Spleen (tissue), 11 donors: ENCODE data around the gene TMEM209. TPM values are rescaled to one million over a fixed set of nuclear protein-coding genes. Genes with fewer than 3 reads are reported as not detected.

Experiments used
- DNase-seq: peaks from one replicate; pipeline ENCODE4 v3.0.0-alpha.2; 2020
- H3K27ac ChIP-seq, 8 donors: fragments of 200-600 bp; sonication (generic) in 7 of 8; 1 replicate in 4 of 8; 2 replicates in 4 of 8; pipeline versions ENCODE4 v1.5.0 to v1.8.0; 2016 to 2021; ENCODE audit warnings: inconsistent platforms in 4 of 8, mild to moderate bottlenecking in 4 of 8, moderate library complexity in 1 of 8
- H3K27me3 ChIP-seq, 7 donors: fragments of 200-600 bp; sonication (generic) in 6 of 7; replicated peaks in 1 of 7; 1 replicate in 4 of 7; 2 replicates in 3 of 7; pipeline versions ENCODE4 v1.5.0 to v1.8.0; 2016 to 2021; ENCODE audit warnings: inconsistent platforms in 3 of 7, mild to moderate bottlenecking in 1 of 7
- H3K36me3 ChIP-seq, 6 donors: fragments of 200-600 bp; sonication (generic) in 5 of 6; 1 replicate in 4 of 6; 2 replicates in 2 of 6; pipeline versions ENCODE4 v1.5.0 to v1.8.0; 2016 to 2021; ENCODE audit warnings: inconsistent platforms in 2 of 6
- H3K4me1 ChIP-seq, 6 donors: fragments of 200-600 bp; sonication (generic) in 5 of 6; 1 replicate in 3 of 6; 2 replicates in 3 of 6; pipeline versions ENCODE4 v1.5.0 to v1.8.0; 2016 to 2021; ENCODE audit warnings: inconsistent platforms in 3 of 6
- H3K4me3 ChIP-seq, 8 donors: fragments of 200-600 bp; sonication (generic) in 7 of 8; 1 replicate in 4 of 8; 2 replicates in 4 of 8; pipeline versions ENCODE4 v1.5.0 to v1.8.0; 2016 to 2021; ENCODE audit warnings: inconsistent platforms in 4 of 8, mild to moderate bottlenecking in 4 of 8, moderate library complexity in 2 of 8
- H3K9me3 ChIP-seq, 8 donors: fragments of 200-600 bp; sonication (generic) in 7 of 8; 1 replicate in 4 of 8; 2 replicates in 4 of 8; pipeline versions ENCODE4 v1.5.0 to v1.8.0; 2016 to 2021; ENCODE audit warnings: inconsistent platforms in 4 of 8
- POLR2A ChIP-seq, 3 donors: fragments of 450-650 bp; IDR thresholded peaks; one replicate each; pipeline ENCODE4 v1.5.1; 2017; ENCODE audit warnings: antibody characterized with exemption in 3 of 3, mild to moderate bottlenecking in 1 of 3
- POLR2AphosphoS5 ChIP-seq, 3 donors: sonication (generic); formaldehyde crosslinking; IDR thresholded peaks; one replicate each; pipeline ENCODE4 v1.5.1; 2017; ENCODE audit warnings: antibody characterized with exemption in 3 of 3
- WGBS, 5 donors: extraction: QIAGEN DNeasy Blood & Tissue Kit in 3 of 5; methylation state at CpG; one replicate each; pipeline versions ENCODE4 v1.1.5 to v1.1.7; 2013 to 2018; 5-methylcytosine and 5-hydroxymethylcytosine counted together
- intact Hi-C: fragments of 100-400 bp; cut with DNase I; formaldehyde crosslinking; loops from one replicate; pipeline ENCODE4 v1.15.0; 2023; ENCODE audit warnings: low total_unique reads
- polyA plus RNA-seq, 3 donors: library from polyadenylated mRNA; stranded (reverse); fragments of 200-250 nt; gene quantifications; one replicate each; pipeline ENCODE4 v1.2.1, GENCODE V29; 2013
- total RNA-seq, 7 donors: library from RNA; depleted of rRNA in 3 of 7; stranded (reverse); fragments of >200 nt in 3 of 7; fragmentation: NEBNext Ultra II Directional in 4 of 7; extraction: Animal tissue kit (Norgen Biotek cat#: 25700) in 4 of 7; gene quantifications; one replicate each; pipeline versions ENCODE4 v1.1.0 to v1.2.1, GENCODE V29; 2016 to 2021
- TF ChIP-seq, protein P1 (sequence below), 11 experiments: fragments of 200-600 bp in 7 of 11; fragments of 450-650 bp in 4 of 11; sonication (generic) in 4 of 11; IDR thresholded peaks in 8 of 11; conservative IDR thresholded peaks in 3 of 11; 1 replicate in 7 of 11; 2 replicates in 4 of 11; pipeline versions ENCODE4 v1.4.0 to v1.8.0; 2016 to 2021; ENCODE audit warnings: antibody characterized with exemption in 11 of 11, inconsistent platforms in 4 of 11, mild to moderate bottlenecking in 1 of 11
- donor health status: healthy with polysubstance abuse.
- donor health status: DM: no; HTN: no; CAD: no; lungs with moderate emphysema.
- donor health status: DM: no; HTN: no; CAD: no.
- donor health status: Bipolar disorder and iron deficiency.
- donor health status: healthy.
- donor health status: DM: no; HTN: no; CAD: no.
- donor health status: DM: yes; HTN: yes; CAD: no.

Gene TMEM209
- total and polyA plus RNA-seq, 10 donors: 5.9 to 25.4 (median 17.4) TPM

DNA sequence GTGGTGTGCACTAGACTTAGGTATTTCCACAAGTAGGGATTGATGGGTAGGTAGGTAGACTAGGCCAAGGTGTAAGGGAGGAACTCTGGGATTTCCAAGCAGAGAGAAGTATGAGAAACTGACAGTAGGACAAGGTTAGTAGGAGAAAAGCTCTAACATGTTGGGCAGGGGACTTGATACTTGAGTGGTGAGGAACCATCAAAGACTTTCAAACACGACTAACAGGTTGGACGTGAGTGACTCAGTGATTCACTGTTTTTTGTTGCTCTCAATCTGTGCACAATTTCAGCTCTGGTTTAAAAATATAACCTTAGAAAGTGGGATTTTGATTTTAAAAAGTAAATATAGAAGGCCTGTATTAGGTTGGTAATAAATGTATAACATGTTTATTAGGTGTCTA lies 90.4 kb downstream of the TMEM209 start:
- Histone ChIP-seq H3K4me1 (peaks cover 0 to 23% (median 0%) of the 10 kb centered on the region in 6 donors), H3K4me3 (no peak overlapping the region), H3K36me3 (peaks cover 0 to 13% (median 8%) of the 10 kb centered on the region in 6 donors), H3K9me3 (peaks cover 0 to 4% (median 0%) of the 10 kb centered on the region in 8 donors), H3K27ac (no peak overlapping the region), H3K27me3 (no peaks in the 10 kb centered on the region)
- DNase-seq: no peak
- TF ChIP-seq POLR2A (IDR thresholded peaks at IDR 0.05): no peak
- TF ChIP-seq, protein P1, sequence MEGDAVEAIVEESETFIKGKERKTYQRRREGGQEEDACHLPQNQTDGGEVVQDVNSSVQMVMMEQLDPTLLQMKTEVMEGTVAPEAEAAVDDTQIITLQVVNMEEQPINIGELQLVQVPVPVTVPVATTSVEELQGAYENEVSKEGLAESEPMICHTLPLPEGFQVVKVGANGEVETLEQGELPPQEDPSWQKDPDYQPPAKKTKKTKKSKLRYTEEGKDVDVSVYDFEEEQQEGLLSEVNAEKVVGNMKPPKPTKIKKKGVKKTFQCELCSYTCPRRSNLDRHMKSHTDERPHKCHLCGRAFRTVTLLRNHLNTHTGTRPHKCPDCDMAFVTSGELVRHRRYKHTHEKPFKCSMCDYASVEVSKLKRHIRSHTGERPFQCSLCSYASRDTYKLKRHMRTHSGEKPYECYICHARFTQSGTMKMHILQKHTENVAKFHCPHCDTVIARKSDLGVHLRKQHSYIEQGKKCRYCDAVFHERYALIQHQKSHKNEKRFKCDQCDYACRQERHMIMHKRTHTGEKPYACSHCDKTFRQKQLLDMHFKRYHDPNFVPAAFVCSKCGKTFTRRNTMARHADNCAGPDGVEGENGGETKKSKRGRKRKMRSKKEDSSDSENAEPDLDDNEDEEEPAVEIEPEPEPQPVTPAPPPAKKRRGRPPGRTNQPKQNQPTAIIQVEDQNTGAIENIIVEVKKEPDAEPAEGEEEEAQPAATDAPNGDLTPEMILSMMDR (IDR thresholded peaks at IDR 0.05 in 8 of 11, conservative IDR thresholded peaks at IDR 0.05 in 3 of 11): no peak
- no peak for TF ChIP-seq POLR2AphosphoS5 (IDR thresholded peaks at IDR 0.05)
- intact Hi-C loops: no loop called here
- 91 to 100% (median 96%) methylated on average over 2 of the region's 2 CpGs for WGBS, 5 donors

Other genes with a start within 250 kb of the TMEM209 start
- gene ZC3HC1, start 154.0 kb downstream of the TMEM209 start, total RNA-seq: 10 to 100 TPM; 13.8 to 20.3 (median 16.1) TPM
- 10 to 100 TPM; 13.3 to 21.0 (median 18.0) TPM for gene ZC3HC1, start 154.0 kb downstream of the TMEM209 start, polyA plus RNA-seq
- 10 to 100 TPM; 21.2 to 33.7 (median 22.1) TPM for gene KLHDC10, start 134.9 kb downstream of the TMEM209 start, total RNA-seq
- 1 to 10 TPM; 4.8 to 7.1 (median 5.9) TPM for gene KLHDC10, start 134.9 kb downstream of the TMEM209 start, polyA plus RNA-seq
- not detected for gene SSMEM1, start 2.5 kb upstream of the TMEM209 start, total RNA-seq
- gene SSMEM1, start 2.5 kb upstream of the TMEM209 start, polyA plus RNA-seq: not detected
- gene CPA2, start 61.5 kb upstream of the TMEM209 start, total RNA-seq: 1 to 10 TPM in 1 of 7 donors, under 1 TPM in 1, not detected in 5; 0.84 to 1.5 TPM
- gene CPA2, start 61.5 kb upstream of the TMEM209 start, polyA plus RNA-seq: under 1 TPM; 0.13 to 0.28 (median 0.21) TPM
- gene CPA4, start 87.8 kb upstream of the TMEM209 start, total RNA-seq: 1 to 10 TPM in 3 of 7 donors, under 1 TPM in 4; 0.40 to 3.3 (median 0.93) TPM
- gene CPA4, start 87.8 kb upstream of the TMEM209 start, polyA plus RNA-seq: under 1 TPM; 0.15 to 0.64 (median 0.20) TPM
- under 1 TPM in 1 of 7 donors, not detected in 6; 0.44 TPM for gene CPA5, start 139.4 kb upstream of the TMEM209 start, total RNA-seq
- 1 to 10 TPM in 1 of 3 donors, under 1 TPM in 2; 0.26 to 3.6 (median 0.46) TPM for gene CPA5, start 139.4 kb upstream of the TMEM209 start, polyA plus RNA-seq
- gene CPA1, start 175.1 kb upstream of the TMEM209 start, total RNA-seq: 1 to 10 TPM; 1.2 to 8.1 (median 4.0) TPM
- gene CPA1, start 175.1 kb upstream of the TMEM209 start, polyA plus RNA-seq: 1 to 10 TPM in 2 of 3 donors, under 1 TPM in 1; 0.79 to 1.4 (median 1.3) TPM
- 10 to 100 TPM; 11.1 to 19.3 (median 15.6) TPM for gene CEP41, start 235.6 kb upstream of the TMEM209 start, total RNA-seq
- 1 to 10 TPM; 2.3 to 4.4 (median 4.1) TPM for gene CEP41, start 235.6 kb upstream of the TMEM209 start, polyA plus RNA-seq